K562 (cell line): ENCODE measurements around the gene YPEL4. TPM values are rescaled to one million over a fixed set of nuclear protein-coding genes. Genes with fewer than 3 reads are reported as not detected.

ENCODE experiments used
- CTBP1 ChIP-seq: fragments of 450-650 bp; IDR thresholded peaks from 2 replicates; pipeline ENCODE4 v1.6.1; 2016; ENCODE audit warnings: borderline replicate concordance
- KLF16 ChIP-seq: IDR thresholded peaks from 2 replicates; pipeline ENCODE4 v1.6.1; 2016; ENCODE audit warnings: antibody characterized with exemption
- NCOA1 ChIP-seq: fragments of 450-650 bp; IDR thresholded peaks from 2 replicates; pipeline ENCODE4 v1.6.1; 2016; ENCODE audit warnings: low read depth
- POLR2B ChIP-seq: fragments of 450-650 bp; IDR thresholded peaks from 2 replicates; pipeline ENCODE4 v1.6.1; 2018; ENCODE audit warnings: low read depth; ENCODE audit not compliant: partially characterized antibody
- TCF7 ChIP-seq: sonication (generic); IDR thresholded peaks from 2 replicates; pipeline ENCODE4 v1.6.1; 2016; ENCODE audit warnings: antibody characterized with exemption, borderline replicate concordance
- TEAD1 ChIP-seq, 2 experiments: fragments of 450-650 bp in 1 of 2; sonication (generic) in 1 of 2; formaldehyde crosslinking; IDR thresholded peaks; 2 replicates each; pipeline versions ENCODE4 v1.4.0 to v1.8.0; 2020 to 2022; ENCODE audit warnings: mild to moderate bottlenecking in 2 of 2, missing genetic modification reagents in 1 of 2
- TOE1 ChIP-seq, 2 experiments: fragments of 450-650 bp in 1 of 2; sonication (generic) in 1 of 2; formaldehyde crosslinking in 1 of 2; IDR thresholded peaks; 2 replicates each; pipeline versions ENCODE4 v1.7.1 to v1.8.0; 2016 to 2022; ENCODE audit warnings: borderline replicate concordance in 2 of 2, mild to moderate bottlenecking in 2 of 2, antibody characterized with exemption in 1 of 2, inconsistent platforms in 1 of 2, low read depth in 1 of 2, missing genetic modification reagents in 1 of 2, moderate library complexity in 1 of 2
- ZNF140 ChIP-seq: fragments of 250-450 bp; sonication (Bioruptor Pico); IDR thresholded peaks from 2 replicates; pipeline ENCODE4 v1.8.0; 2021; ENCODE audit warnings: moderate library complexity, mild to moderate bottlenecking, inconsistent platforms
- ZNF707 ChIP-seq: fragments of 250-450 bp; sonication (Bioruptor Pico); conservative IDR thresholded peaks from 2 replicates; pipeline ENCODE4 v1.8.0; 2022; ENCODE audit warnings: inconsistent platforms, mild to moderate bottlenecking, moderate library complexity
- polyA plus RNA-seq, 8 experiments: library from polyadenylated mRNA; depleted of rRNA in 4 of 8; stranded (reverse) in 5 of 8; unstranded in 3 of 8; fragments of >200 nt; fragmentation: Nextera tagmentation in 2 of 8; fragmentation: Illumina TruSeq in 1 of 8; extraction: Ambion mirVana in 2 of 8; extraction: Trizol in 1 of 8; gene quantifications; 2 replicates each; pipeline versions ENCODE4 v1.2.1 to v1.2.3, GENCODE V29; 2011 to 2014; ENCODE audit warnings: inconsistent platforms in 1 of 8, missing spikeins in 1 of 8
- total RNA-seq, 7 experiments: library from RNA; depleted of rRNA in 6 of 7; stranded (reverse); fragments of >200 nt in 6 of 7; fragmentation: Illumina TruSeq in 2 of 7; extraction: Trizol in 2 of 7; gene quantifications; 2 replicates each; pipeline versions ENCODE4 v1.2.1 to v1.2.3, GENCODE V29; 2011 to 2021; ENCODE audit warnings: low replicate concordance in 1 of 7
- TF ChIP-seq, protein P1 (sequence below): fragments of 450-650 bp; IDR thresholded peaks from 2 replicates; pipeline ENCODE4 v1.6.1; 2016; ENCODE audit warnings: mild to moderate bottlenecking, moderate library complexity
- TF ChIP-seq, protein P2 (sequence below): fragments of 250-450 bp; sonication (Bioruptor Pico); IDR thresholded peaks from 2 replicates; pipeline ENCODE4 v1.5.0; 2021

The YPEL4 gene
- total and polyA plus RNA-seq, 9 of the 15 experiments (the other 6 are each of a cell fraction or from before 2014, with no cell fraction given): 0.07 to 1.4 (median 0.40) TPM; not detected in 2

DNA sequence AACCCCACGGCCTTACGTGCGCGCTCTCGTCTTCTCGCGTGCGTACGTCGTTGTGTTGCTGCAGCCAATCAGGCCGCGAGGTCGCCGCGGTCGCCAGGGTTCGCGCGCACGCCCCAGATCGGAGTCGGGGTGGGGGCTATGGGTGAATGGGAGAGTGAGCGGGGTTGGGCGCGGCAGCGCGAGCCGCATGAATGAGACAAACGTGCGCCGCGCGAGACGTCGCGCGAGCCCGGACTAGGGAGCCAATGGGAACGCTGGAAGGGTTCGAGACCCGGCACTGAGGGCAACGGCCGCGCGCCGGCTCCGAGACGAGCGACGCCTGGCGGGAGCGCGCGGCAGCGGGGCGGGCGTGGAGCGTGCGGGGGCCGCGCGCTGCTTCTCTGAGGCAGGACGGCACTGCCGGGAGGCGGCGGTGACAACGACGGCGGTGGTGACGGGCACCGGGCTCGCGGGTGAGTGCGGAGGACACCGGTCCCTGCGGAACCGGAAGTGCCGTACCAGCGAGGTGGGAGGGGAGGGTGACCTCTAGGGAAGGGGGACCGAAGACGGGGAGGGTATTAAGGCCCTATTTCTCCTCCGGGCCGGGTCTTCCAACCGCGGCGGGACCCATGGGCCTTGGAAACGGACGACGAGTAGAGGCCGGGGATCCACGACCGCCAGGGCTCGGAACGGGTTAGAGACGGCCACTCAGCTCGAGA is 18.2 kb upstream of the YPEL4 start, which contains the start of gene ZDHHC5 (continued):
- TF ChIP-seq TOE1 (IDR thresholded peaks at IDR 0.05; ENCODE audit: borderline replicate concordance) (no peak), TOE1 (CRISPR knock-in tag; IDR thresholded peaks at IDR 0.05; ENCODE audit: borderline replicate concordance, low read depth) (peak; percentile 67; the same call in 1 of the 2 replicates), POLR2B (peak; percentile 80), CTBP1 (peak; percentile 99), TEAD1 (CRISPR knock-in tag; IDR thresholded peaks at IDR 0.05) (peak; percentile 53 to 91; a peak in 3 of 4 replicates), TCF7 (no peak), NCOA1 (peak; percentile 64; the same call in 1 of the 2 replicates), ZNF140 (CRISPR knock-in tag) (no peak), KLF16 (no peak), ZNF707 (CRISPR knock-in tag) (no peak)
- TF ChIP-seq, protein P1, sequence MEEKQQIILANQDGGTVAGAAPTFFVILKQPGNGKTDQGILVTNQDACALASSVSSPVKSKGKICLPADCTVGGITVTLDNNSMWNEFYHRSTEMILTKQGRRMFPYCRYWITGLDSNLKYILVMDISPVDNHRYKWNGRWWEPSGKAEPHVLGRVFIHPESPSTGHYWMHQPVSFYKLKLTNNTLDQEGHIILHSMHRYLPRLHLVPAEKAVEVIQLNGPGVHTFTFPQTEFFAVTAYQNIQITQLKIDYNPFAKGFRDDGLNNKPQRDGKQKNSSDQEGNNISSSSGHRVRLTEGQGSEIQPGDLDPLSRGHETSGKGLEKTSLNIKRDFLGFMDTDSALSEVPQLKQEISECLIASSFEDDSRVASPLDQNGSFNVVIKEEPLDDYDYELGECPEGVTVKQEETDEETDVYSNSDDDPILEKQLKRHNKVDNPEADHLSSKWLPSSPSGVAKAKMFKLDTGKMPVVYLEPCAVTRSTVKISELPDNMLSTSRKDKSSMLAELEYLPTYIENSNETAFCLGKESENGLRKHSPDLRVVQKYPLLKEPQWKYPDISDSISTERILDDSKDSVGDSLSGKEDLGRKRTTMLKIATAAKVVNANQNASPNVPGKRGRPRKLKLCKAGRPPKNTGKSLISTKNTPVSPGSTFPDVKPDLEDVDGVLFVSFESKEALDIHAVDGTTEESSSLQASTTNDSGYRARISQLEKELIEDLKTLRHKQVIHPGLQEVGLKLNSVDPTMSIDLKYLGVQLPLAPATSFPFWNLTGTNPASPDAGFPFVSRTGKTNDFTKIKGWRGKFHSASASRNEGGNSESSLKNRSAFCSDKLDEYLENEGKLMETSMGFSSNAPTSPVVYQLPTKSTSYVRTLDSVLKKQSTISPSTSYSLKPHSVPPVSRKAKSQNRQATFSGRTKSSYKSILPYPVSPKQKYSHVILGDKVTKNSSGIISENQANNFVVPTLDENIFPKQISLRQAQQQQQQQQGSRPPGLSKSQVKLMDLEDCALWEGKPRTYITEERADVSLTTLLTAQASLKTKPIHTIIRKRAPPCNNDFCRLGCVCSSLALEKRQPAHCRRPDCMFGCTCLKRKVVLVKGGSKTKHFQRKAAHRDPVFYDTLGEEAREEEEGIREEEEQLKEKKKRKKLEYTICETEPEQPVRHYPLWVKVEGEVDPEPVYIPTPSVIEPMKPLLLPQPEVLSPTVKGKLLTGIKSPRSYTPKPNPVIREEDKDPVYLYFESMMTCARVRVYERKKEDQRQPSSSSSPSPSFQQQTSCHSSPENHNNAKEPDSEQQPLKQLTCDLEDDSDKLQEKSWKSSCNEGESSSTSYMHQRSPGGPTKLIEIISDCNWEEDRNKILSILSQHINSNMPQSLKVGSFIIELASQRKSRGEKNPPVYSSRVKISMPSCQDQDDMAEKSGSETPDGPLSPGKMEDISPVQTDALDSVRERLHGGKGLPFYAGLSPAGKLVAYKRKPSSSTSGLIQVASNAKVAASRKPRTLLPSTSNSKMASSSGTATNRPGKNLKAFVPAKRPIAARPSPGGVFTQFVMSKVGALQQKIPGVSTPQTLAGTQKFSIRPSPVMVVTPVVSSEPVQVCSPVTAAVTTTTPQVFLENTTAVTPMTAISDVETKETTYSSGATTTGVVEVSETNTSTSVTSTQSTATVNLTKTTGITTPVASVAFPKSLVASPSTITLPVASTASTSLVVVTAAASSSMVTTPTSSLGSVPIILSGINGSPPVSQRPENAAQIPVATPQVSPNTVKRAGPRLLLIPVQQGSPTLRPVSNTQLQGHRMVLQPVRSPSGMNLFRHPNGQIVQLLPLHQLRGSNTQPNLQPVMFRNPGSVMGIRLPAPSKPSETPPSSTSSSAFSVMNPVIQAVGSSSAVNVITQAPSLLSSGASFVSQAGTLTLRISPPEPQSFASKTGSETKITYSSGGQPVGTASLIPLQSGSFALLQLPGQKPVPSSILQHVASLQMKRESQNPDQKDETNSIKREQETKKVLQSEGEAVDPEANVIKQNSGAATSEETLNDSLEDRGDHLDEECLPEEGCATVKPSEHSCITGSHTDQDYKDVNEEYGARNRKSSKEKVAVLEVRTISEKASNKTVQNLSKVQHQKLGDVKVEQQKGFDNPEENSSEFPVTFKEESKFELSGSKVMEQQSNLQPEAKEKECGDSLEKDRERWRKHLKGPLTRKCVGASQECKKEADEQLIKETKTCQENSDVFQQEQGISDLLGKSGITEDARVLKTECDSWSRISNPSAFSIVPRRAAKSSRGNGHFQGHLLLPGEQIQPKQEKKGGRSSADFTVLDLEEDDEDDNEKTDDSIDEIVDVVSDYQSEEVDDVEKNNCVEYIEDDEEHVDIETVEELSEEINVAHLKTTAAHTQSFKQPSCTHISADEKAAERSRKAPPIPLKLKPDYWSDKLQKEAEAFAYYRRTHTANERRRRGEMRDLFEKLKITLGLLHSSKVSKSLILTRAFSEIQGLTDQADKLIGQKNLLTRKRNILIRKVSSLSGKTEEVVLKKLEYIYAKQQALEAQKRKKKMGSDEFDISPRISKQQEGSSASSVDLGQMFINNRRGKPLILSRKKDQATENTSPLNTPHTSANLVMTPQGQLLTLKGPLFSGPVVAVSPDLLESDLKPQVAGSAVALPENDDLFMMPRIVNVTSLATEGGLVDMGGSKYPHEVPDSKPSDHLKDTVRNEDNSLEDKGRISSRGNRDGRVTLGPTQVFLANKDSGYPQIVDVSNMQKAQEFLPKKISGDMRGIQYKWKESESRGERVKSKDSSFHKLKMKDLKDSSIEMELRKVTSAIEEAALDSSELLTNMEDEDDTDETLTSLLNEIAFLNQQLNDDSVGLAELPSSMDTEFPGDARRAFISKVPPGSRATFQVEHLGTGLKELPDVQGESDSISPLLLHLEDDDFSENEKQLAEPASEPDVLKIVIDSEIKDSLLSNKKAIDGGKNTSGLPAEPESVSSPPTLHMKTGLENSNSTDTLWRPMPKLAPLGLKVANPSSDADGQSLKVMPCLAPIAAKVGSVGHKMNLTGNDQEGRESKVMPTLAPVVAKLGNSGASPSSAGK: no peak; the same call in 1 of the 2 replicates
- TF ChIP-seq, protein P2, sequence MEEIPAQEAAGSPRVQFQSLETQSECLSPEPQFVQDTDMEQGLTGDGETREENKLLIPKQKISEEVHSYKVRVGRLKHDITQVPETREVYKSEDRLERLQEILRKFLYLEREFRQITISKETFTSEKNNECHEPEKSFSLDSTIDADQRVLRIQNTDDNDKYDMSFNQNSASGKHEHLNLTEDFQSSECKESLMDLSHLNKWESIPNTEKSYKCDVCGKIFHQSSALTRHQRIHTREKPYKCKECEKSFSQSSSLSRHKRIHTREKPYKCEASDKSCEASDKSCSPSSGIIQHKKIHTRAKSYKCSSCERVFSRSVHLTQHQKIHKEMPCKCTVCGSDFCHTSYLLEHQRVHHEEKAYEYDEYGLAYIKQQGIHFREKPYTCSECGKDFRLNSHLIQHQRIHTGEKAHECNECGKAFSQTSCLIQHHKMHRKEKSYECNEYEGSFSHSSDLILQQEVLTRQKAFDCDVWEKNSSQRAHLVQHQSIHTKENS (CRISPR knock-in tag): no peak
